ENCODE data around the gene DLGAP1. TPM values are rescaled to one million over a fixed set of nuclear protein-coding genes. Genes with fewer than 3 reads are reported as not detected.
"Not testable (repeated sequence)": the region's sequence is repeated elsewhere in the genome, so short reads cannot be mapped to it uniquely, and the experiment has no call there.

Gene DLGAP1
- total RNA-seq, 4 donors from 2014 or later = 1.2 to 1.4 (median 1.4) TPM

DNA sequence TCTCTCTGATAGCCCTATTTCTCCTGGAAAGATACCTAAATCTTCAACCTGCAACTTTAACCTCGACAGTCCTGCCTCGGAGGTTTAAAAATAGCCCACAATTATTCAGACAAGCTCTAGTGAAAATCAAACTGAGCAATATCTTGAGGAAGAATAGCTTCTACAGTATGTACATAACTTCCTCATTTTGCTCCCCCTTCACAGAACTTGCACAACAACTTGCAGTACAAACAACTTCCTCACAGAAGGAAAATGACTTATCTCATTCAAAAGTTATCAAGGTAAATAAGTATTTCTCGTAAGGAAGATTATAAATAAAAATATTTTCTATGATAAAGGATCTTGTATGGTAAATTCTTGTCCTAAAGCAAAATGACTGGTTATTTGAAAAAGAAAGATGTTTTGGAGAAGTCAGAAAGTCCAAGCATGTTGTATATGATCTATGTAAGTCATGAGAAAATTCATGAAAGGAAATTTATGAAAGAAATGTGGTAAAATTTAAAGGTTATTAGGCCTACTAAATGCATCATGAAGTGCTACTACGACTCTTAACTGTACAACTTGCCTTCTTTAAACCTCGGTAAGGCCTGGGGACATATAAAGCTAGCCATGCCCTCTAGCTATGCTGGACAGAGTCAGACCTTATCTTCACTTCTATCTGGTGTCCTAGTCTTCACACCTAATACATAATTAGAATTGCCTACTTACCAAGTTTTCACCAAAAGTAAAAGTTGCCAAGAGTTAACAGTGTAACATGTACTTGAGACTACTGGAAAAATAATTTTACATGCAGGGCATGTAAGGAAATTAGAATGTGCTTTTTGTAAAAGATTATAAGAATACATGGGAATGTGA lies 394.5 kb downstream of the DLGAP1 start:
- intact Hi-C loops (cut with DNase I) = loop anchor here (10.0 kb wide), 1 partner anchor 286 kb away; no protein-coding TSS in a partner anchor

DNA sequence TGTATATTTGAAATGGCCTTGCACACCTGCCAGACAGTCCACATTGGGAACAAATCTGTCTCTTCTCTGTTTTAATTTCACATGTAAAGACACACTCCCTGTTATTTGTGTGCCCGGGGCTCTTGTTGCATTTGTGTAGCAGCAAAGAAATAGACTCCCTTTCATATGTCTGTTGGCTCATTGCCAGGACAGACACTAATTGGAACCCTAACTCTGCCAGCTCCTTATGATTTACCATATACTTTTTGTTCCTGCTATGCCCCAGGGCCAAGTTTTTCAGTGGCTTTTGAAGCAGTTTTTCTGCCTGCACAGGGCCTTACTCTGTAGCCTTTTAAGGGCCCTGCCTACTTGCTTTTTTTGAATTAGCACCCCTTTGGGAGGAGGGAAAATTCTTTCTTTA lies 396.9 kb downstream of the DLGAP1 start:
- no peaks in the 10 kb centered on the region for H3K9me3 ChIP-seq
- DNase-seq (ENCODE audit: extremely low spot score) = no peak
- no peak for TF ChIP-seq POLR2A (IDR thresholded peaks at IDR 0.05; ENCODE audit: low read depth)
- no peak overlapping the region for H3K27ac ChIP-seq (replicated peaks in 1 of 4)
- WGBS = 75% methylated on average over 1 of the region's 1 CpG
- no peaks in the 10 kb centered on the region for H3K4me1 ChIP-seq
- intact Hi-C loops (cut with DNase I) = no loop called here
- H3K36me3 ChIP-seq = no peaks in the 10 kb centered on the region
- no peaks in the 10 kb centered on the region for H3K27me3 ChIP-seq
- no peak overlapping the region for H3K4me3 ChIP-seq

More for the DNA sequence above, 394.5 kb downstream of the DLGAP1 start:
- no peak overlapping the region for H3K27ac ChIP-seq (replicated peaks in 1 of 4)
- TF ChIP-seq, protein P1, sequence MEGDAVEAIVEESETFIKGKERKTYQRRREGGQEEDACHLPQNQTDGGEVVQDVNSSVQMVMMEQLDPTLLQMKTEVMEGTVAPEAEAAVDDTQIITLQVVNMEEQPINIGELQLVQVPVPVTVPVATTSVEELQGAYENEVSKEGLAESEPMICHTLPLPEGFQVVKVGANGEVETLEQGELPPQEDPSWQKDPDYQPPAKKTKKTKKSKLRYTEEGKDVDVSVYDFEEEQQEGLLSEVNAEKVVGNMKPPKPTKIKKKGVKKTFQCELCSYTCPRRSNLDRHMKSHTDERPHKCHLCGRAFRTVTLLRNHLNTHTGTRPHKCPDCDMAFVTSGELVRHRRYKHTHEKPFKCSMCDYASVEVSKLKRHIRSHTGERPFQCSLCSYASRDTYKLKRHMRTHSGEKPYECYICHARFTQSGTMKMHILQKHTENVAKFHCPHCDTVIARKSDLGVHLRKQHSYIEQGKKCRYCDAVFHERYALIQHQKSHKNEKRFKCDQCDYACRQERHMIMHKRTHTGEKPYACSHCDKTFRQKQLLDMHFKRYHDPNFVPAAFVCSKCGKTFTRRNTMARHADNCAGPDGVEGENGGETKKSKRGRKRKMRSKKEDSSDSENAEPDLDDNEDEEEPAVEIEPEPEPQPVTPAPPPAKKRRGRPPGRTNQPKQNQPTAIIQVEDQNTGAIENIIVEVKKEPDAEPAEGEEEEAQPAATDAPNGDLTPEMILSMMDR (IDR thresholded peaks at IDR 0.05) = no peak
- no peak for TF ChIP-seq EP300 (IDR thresholded peaks at IDR 0.05)
- no peak for TF ChIP-seq POLR2A (IDR thresholded peaks at IDR 0.05; ENCODE audit: low read depth)
- TF ChIP-seq POLR2AphosphoS5 (IDR thresholded peaks at IDR 0.05) = no peak
- no peaks in the 10 kb centered on the region for H3K4me1 ChIP-seq
- no peaks in the 10 kb centered on the region for H3K36me3 ChIP-seq
- no peaks in the 10 kb centered on the region for H3K27me3 ChIP-seq
- H3K9me3 ChIP-seq = peaks cover 0 to 5% (median 0%) of the 10 kb centered on the region in 4 donors
- H3K4me3 ChIP-seq = no peak overlapping the region
- WGBS = 67% methylated on average over 5 of the region's 5 CpGs
- no peak for DNase-seq (ENCODE audit: extremely low spot score)

DNA sequence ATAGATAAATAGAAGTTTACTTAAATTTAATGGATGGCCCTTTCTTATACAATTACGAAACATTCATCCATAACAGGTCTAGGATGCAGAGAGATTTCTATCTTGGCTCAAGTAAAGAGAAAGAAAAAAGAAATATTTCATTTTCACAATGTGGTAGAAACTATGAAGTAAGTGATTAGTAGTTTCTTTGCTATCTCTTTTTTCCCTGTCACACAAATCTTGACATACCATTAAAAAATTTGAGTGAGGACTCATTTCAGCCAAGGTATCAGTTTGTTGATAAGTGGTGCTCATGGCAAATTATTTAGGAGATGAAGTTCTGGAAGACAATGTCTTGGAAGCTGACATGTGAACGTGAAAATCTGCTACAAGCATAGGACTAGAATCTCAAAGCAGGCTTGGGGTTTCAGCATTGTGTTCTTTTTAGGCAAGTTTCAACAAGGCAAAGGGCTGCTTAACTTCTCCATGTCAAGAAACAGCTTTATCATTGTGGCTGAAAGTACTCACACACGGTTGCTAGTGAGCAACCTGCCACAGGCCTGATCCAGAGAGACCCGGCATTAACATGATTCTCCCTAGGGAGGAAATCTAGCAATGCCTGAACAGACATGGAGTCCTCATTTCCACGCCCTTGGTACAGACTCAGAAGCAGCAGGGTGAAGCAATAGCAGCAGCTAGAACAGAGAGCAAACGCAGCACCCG lies 414.6 kb downstream of the DLGAP1 start:
- no peak overlapping the region for H3K27ac ChIP-seq (replicated peaks in 1 of 4)
- H3K4me1 ChIP-seq = no peaks in the 10 kb centered on the region
- H3K9me3 ChIP-seq = no peaks in the 10 kb centered on the region
- TF ChIP-seq POLR2A (IDR thresholded peaks at IDR 0.05; ENCODE audit: low read depth) (no peak), POLR2AphosphoS5 (IDR thresholded peaks at IDR 0.05) (no peak), EP300 (IDR thresholded peaks at IDR 0.05) (no peak)
- TF ChIP-seq, protein P1 (IDR thresholded peaks at IDR 0.05) = no peak
- WGBS = 57% methylated on average over 7 of the region's 7 CpGs
- H3K36me3 ChIP-seq = no peaks in the 10 kb centered on the region
- H3K4me3 ChIP-seq = no peak overlapping the region
- no peaks in the 10 kb centered on the region for H3K27me3 ChIP-seq
- intact Hi-C loops (cut with DNase I) = no loop called here
- no peak for DNase-seq (ENCODE audit: extremely low spot score)

DNA sequence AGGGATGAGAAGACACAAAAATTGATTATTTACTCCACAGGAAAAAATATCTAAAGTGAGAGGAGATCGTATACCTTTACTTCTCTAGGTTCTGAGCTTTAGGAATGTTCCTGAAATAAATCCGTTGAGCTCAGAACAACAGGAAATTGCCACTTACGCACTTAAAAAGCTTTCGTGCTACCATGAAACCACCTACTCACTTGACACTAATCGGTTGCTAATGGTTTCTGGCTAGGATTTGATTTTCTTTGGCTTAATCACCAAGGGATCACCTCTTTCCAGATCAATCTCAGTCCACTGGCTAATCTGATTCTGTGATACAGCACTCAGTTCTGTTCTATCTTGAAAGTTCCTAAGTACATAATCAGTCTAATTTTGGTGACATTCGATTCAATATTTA lies 419.6 kb downstream of the DLGAP1 start:
- Histone ChIP-seq H3K9me3 (no peaks in the 10 kb centered on the region), H3K27ac (replicated peaks in 1 of 4) (no peak overlapping the region), H3K36me3 (no peaks in the 10 kb centered on the region), H3K27me3 (no peaks in the 10 kb centered on the region), H3K4me3 (no peak overlapping the region), H3K4me1 (no peaks in the 10 kb centered on the region)
- no peak for TF ChIP-seq EP300 (IDR thresholded peaks at IDR 0.05)
- TF ChIP-seq POLR2A (IDR thresholded peaks at IDR 0.05; ENCODE audit: low read depth) = no peak
- TF ChIP-seq, protein P1 (IDR thresholded peaks at IDR 0.05) = no peak
- TF ChIP-seq POLR2AphosphoS5 (IDR thresholded peaks at IDR 0.05) = no peak
- WGBS = 54% methylated on average over 6 of the region's 6 CpGs
- no peak for DNase-seq (ENCODE audit: extremely low spot score)
- intact Hi-C loops (cut with DNase I) = no loop called here

DNA sequence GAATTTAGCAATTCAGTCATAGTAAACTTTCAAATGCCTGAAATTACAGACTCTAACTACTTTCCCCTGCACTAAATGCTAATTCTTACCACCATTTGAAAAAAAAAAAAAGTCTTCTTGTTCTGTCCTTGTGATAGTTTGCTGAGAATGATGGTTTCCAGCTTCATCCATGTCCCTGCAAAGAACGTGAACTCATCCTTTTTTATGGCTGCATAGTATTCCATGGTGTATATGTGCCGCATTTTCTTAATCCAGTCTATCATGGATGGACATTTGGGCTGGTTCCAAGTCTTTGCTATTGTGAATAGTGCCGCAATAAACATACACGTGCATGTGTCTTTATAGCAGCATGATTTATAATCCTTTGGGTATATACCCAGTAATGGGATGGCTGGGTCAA lies 420.3 kb downstream of the DLGAP1 start:
- intact Hi-C loops (cut with DNase I); H3K9me3 ChIP-seq; H3K27ac ChIP-seq (replicated peaks in 1 of 4); H3K4me3 ChIP-seq; H3K27me3 ChIP-seq; DNase-seq (ENCODE audit: extremely low spot score); H3K36me3 ChIP-seq; H3K4me1 ChIP-seq: not testable (repeated sequence)
- WGBS = 87% methylated on average over 4 of the region's 4 CpGs
